HS-27A (cell line): ENCODE measurements around the gene ZNF331.

ENCODE experiments used
- DNase-seq: peaks from one replicate; pipeline ENCODE4 v3.0.0-alpha.2; 2012; ENCODE audit warnings: low read depth, missing footprints

The ZNF331 gene

DNA sequence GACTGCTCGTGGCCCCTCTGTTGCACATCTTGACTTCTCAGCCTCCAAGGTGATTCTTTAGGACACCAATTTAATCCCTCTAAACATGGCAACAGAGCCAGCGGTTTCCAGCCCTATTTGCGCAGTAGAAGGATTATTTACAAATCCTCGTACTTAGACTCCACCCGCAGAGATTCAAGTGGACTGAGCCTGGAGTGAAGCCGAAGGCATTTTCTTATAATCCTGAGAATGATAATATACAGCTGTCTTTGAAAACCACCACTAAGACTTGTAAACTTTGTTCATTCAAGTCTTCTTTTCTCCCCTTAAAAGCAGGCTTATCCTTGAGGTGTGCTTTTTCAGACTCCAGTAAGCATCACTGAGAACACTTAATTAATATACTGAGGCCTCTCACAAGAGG lies 89.0 kb downstream of the ZNF331 start:
- DNase-seq: no peak
